Amniotic stem cell (primary cell): Measurements from ENCODE around the gene SMIM17.

Experiments used
- DNase-seq: peaks from one replicate; lab custom pipeline; 2025; lab: John Stamatoyannopoulos, UW

Gene SMIM17

GRCh38 chr19:56642711-56643459 is at the start of gene SMIM17:
Gene SMIM17 (plus strand): TSS chr19:56643159. CDS start chr19:56645668, 2,509 bp downstream.
- DNase-seq = no peak

DNA sequence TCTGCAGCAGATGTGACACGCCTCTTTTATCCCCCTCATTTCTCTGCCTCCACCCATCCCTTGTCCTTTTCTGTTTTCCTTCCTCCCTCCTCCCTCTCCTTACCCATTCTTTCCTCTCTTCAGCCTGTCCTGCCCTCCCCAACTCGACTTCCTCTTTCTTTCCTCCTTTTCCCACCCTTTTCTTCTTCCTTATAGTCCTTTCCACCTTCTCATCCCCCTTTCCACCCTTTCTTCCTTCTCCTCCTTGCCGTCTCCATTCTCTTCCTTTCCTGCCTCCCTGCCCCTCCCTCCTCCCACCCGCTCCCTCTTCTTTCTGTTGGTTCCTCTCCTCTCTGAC is 48.5 kb upstream of the SMIM17 start:
- DNase-seq = no peak

DNA sequence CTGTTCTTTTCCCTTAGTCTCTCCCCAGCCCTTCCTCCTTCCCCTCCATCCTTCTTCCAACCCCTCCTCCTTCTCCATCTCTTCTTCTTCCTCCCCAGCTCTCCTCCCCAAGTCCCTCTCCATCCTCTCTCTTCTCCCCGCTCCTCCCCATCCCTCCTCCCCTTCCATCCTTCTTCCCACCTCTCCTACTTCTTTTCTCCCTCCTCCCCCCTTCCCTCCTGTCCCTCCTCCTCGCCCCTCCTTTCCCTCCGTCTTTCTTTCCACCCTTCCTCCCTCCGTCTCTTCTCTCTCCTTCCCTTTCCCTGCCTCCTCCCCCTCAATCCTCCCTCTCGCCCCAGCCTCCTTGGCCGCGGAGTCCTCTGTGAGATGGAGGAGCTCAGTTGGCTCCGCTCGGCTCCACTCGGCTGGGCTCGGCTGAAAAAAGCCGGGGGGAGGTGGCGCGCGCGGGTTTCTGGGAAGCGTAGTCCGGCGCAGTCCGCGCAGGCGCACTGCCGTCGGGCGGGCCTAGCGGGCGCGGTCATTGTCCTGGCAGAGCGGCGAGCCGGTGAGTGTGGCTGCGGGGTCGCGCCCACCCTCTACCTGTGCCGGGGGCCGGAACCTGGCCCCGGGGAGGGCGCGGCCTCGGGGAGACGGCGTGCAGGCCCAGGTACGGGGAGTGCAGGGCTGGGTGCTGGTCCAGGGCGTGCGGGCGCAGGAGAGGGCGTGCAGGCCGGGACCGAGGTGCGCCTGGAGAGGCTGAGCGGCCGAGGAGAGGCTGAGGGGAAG is 48.0 kb upstream of the SMIM17 start, which contains the start of gene ZNF71:
Gene ZNF71, plus strand, starts transcription at position 520 of the 765 bp plus-strand sequence. CDS start 6,257 bp downstream, outside the sequence.
- DNase-seq = peak; percentile 57

DNA sequence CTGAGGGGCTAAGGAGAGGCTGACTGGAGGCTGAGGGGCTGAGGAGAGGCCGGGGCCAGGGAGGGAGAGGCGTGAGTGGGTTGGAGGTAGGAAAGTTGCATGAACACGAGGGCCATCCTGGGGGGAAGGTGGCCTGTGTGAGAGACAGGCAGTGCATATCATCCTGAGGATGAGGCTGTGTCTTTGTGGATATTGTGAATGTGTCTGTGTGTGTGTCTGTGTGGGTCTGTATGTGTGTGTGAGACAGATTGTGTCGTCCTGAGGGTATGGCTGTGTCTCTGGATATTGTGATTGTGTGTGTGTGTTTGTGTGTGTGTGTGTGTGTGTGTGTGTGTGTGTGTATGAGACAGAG is 47.4 kb upstream of the SMIM17 start:
- no peak for DNase-seq

GRCh38 chr19:56596676-56597075 is 46.3 kb upstream of the SMIM17 start:
- DNase-seq = no peak

DNA sequence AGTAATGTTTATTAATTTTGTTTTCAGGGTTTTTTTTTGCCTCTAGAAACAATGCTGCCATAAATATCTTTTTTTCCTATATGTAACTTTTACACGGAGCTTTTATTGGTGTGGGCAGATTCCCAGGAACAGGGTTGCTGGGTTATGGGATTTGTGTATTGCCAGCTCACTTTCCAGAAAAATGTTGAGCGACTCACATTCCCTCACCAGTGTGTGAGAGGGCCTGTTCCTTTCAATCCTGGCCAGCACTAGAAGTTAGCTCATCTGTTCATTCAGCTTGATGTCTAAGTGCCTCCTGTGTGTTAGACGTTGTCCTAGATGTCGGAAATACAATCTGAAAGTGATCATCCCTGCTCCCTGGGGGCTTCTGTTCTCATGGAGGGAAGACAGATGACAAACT is 45.3 kb upstream of the SMIM17 start:
- DNase-seq = no peak

DNA sequence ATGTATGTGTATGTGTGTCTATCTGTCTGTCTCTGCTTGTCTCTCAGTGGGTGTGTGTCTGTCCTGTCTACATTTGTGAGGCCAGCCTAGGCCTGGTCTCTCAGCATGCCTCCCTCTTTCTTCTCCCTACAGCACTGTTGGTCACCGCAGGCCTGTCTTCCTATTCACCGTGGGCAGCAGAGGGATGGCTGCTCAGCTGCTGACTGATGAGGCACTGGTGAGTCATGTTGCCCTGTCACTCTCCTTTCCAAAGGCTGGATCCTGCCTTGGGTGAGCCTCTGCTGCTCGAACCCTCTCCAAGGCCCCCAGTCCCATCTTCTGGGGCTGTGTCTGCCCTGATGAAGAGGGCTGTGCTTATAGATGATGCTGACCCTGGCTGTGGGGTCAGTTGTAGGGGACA is 41.6 kb upstream of the SMIM17 start:
- no peak for DNase-seq

DNA sequence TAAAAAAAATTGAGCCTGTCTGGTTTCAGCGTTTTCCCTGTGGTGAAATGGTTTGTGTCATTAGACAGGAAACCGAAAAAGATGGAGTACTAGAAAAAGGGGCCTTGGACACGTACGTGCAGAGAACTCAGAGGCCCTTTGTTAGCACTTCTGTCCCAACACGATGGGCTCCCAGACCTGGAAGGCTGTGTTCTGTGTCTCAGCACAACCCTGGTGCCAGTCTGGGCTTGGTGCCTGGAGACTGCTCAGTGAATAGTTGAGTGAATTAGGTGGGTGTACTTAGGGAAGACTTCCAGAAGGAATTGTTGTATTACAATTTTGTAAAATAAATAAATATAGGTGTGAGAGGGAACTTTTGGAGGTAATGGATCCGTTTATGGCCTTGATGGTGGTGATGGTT is 39.1 kb upstream of the SMIM17 start:
- DNase-seq = no peak

DNA sequence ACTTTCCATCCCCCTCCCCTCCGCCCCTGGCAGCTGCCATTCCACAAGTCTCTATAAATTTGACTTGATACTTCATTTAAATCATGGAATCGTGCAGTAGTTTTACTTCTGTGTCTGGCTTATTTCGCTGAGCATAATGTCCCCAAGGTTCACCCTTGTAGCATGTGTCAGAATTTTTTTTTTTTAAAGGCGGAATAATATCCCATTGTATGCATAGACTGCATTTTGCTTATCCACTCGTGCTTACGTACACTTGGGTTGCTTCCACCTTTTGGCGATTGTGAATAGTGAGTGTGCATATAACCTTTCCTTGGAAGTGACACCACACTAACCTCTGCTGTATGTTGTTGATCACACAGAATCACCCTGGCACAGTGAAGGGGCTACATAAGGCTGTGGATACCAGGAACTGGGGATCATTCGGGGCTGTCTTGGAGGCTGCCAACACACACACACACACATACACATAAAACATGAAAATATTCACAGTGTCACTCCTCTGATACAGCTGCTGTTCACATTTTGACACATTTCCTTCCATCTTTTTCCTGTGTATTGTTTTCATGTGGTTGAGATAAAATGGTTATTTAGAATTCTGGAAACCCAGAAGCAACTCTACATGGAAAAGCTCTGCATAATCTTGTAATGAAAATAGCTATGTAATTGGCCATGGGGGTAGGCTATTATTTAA is 34.5 kb upstream of the SMIM17 start:
- DNase-seq = no peak

- no peak for DNase-seq
These were observed 31.7 kb upstream of the SMIM17 start for GRCh38 chr19:56611288-56611687.

DNA sequence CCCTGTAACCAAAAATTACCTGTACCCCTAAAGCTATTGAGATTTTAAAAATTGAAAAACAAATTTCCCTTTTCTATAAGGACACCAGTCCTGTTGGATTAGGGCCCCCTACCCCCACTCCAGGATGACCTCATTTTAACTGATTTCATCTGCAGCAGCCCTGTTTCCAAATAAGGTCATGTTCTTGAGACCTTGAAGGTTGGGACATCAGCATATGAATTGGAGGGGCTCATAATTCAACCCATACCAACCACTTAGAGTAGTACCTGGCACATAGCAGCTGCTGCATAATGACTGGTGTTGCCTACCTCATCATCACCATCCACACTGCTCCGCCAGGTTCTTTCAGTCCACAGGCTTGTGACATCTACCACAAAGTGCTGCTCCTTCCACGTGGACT is 30.2 kb upstream of the SMIM17 start:
- no peak for DNase-seq

DNA sequence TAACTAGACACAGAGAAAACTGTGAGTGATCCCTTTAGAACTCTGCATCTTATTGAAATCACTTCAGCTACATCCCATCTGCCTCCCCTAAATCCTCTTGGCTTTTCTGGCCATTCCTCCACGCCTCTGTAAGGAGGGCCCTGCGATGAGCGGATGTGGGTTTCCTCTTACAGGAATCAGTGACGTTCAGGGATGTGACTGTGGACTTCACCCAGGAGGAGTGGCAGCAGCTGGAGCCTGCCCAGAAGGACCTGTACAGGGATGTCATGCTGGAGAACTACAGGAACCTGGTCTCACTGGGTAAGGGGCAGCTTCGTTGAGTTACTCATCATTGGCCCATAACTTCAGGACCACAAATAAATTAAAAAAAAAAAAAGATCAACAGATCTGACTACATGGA is 29.3 kb upstream of the SMIM17 start:
- DNase-seq = no peak

- no peak for DNase-seq
These were observed 25.4 kb upstream of the SMIM17 start for GRCh38 chr19:56617531-56617930.

- no peak for DNase-seq
These were observed 23.8 kb upstream of the SMIM17 start for GRCh38 chr19:56619121-56619520.

- DNase-seq = no peak
These were observed 20.6 kb upstream of the SMIM17 start for GRCh38 chr19:56622374-56622773.

GRCh38 chr19:56623006-56623405 is 20.0 kb upstream of the SMIM17 start:
- no peak for DNase-seq

DNA sequence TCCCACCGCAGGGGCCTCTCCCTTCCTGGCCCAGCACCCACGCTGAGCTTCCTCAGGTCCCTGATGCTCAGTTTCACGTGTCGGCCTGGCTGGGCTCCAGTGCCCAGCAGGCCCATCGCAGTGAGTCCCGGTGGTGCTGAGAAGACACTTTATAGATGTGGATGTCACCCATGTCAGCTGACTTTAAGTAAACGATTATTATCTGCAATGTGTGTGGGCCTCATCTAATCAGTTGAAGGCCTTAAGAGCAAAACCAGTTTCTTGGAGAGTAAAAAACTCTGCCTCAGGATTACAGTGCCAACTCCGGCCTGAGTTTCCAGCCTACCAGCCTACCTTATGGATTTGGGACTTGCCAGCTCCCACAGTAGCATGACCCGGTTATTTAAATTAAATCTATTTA is 17.3 kb upstream of the SMIM17 start:
- DNase-seq = no peak

- no peak for DNase-seq
These were observed 9.9 kb upstream of the SMIM17 start for GRCh38 chr19:56633021-56633420.

DNA sequence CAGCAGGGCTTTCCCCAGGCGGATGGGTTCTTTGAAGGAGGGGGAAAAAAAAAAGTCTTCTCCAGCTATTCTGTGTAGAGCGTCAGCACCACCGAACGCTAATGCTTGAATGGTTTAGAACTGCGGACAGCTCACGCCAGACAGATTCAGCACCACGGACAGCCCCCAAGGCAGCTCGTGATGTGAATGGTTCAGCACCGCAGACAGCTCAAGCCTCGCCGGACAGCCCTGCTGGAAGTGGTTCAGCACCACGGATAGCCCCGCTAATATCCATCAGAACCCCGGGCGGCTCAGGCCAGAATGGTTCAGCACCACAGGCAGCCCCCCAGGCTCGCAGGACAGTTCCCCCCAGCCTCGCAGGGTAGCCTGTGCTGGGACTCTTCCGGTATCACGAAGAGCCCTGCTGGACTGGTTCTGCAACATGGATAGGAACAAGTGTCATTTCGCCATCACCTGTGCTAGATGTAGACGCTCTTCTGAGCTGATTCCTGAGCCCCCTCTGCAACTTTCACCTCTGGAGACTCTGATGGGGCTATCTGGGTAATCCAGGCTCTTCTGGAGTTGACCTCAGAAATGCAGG is 4.9 kb upstream of the SMIM17 start:
- DNase-seq = peak; percentile 30

DNA sequence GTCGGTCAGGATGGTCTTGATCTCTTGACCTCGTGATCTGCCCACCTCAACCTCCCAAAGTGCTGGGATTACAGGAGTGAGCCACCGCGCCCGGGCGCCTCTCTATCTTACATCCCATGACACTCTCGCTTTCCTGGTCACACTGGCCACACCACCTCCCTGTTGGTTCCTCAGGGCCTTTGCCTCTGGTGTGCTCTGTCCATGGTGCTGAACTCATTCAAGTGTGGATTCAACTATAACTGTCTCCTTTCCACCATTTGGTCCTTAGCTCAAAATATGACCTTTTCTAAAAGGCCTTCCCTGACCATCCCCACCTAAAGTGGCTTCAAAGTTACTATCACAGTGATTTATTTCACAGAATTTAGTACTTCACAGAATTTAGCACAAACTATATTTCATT is 3.7 kb upstream of the SMIM17 start:
- no peak for DNase-seq

DNA sequence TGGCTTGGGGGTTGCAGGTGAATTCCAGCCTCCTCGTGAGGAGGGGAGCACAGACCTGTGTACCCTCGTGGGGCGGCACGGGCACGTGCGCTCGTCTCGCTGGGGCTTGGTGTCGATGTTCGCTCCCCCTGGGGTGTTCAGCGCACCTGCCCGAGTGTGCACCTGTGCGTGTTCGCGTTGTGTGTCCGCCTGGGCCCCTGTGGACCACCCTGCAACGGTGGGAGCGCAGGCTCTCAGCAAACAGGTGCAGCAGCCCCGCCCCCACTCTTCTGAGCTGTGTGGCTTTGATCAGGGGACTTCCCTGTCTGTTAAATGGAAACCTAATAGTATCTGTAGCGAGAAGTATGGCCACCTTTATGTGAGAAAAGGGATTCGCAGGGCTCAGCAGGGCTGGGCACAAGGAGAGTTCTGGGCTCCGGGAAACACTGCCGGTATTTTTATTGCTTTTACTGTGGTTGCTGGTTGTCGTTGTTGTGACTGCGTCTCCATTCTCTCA is 549 bp downstream of the SMIM17 start:
- DNase-seq = no peak

- no peak for DNase-seq
These were observed 11.2 kb downstream of the SMIM17 start for GRCh38 chr19:56654151-56654550.
